ENCODE measurements around the gene LSM12.

Gene LSM12

GRCh38 chr17:44081681-44082080, 15.2 kb upstream of the LSM12 start:
- Histone ChIP-seq H3K36me3 (ENCODE audit: control insufficient read depth, insufficient read depth, low read length) (peaks cover 43% of the 10 kb centered on the region), H3K4me3 (replicated peaks; ENCODE audit: low read depth, low read length) (no peak overlapping the region), H3K27me3 (replicated peaks; ENCODE audit: control insufficient read depth, insufficient read depth, low read length) (no peaks in the 10 kb centered on the region)
- TF ChIP-seq CTCF (IDR thresholded peaks at IDR 0.05; ENCODE audit: insufficient read depth, low read length, poor library complexity, severe bottlenecking) = no peak
- DNase-seq (ENCODE audit: extremely low read depth, insufficient read length) = no peak

- no peak for DNase-seq (ENCODE audit: extremely low read depth, insufficient read length)
- TF ChIP-seq CTCF (IDR thresholded peaks at IDR 0.05; ENCODE audit: insufficient read depth, low read length, poor library complexity, severe bottlenecking) = no peak
- H3K4me3 ChIP-seq (replicated peaks; ENCODE audit: low read depth, low read length) = no peak overlapping the region
- H3K27me3 ChIP-seq (replicated peaks; ENCODE audit: control insufficient read depth, insufficient read depth, low read length) = no peaks in the 10 kb centered on the region
- peaks cover 46% of the 10 kb centered on the region for H3K36me3 ChIP-seq (ENCODE audit: control insufficient read depth, insufficient read depth, low read length)
Measured at GRCh38 chr17:44079877-44080821, 13.7 kb upstream of the LSM12 start.

GRCh38 chr17:44078412-44078811, 11.9 kb upstream of the LSM12 start:
- peaks cover 51% of the 10 kb centered on the region for H3K36me3 ChIP-seq (ENCODE audit: control insufficient read depth, insufficient read depth, low read length)
- no peak for TF ChIP-seq CTCF (IDR thresholded peaks at IDR 0.05; ENCODE audit: insufficient read depth, low read length, poor library complexity, severe bottlenecking)
- H3K4me3 ChIP-seq (replicated peaks; ENCODE audit: low read depth, low read length) = no peak overlapping the region
- H3K27me3 ChIP-seq (replicated peaks; ENCODE audit: control insufficient read depth, insufficient read depth, low read length) = no peaks in the 10 kb centered on the region
- DNase-seq (ENCODE audit: extremely low read depth, insufficient read length) = no peak

GRCh38 chr17:44077595-44077909, 11.1 kb upstream of the LSM12 start:
- no peak for TF ChIP-seq CTCF (IDR thresholded peaks at IDR 0.05; ENCODE audit: insufficient read depth, low read length, poor library complexity, severe bottlenecking)
- Histone ChIP-seq H3K36me3 (ENCODE audit: control insufficient read depth, insufficient read depth, low read length) (peaks cover 47% of the 10 kb centered on the region), H3K27me3 (replicated peaks; ENCODE audit: control insufficient read depth, insufficient read depth, low read length) (no peaks in the 10 kb centered on the region), H3K4me3 (replicated peaks; ENCODE audit: low read depth, low read length) (no peak overlapping the region)
- DNase-seq (ENCODE audit: extremely low read depth, insufficient read length) = no peak

GRCh38 chr17:44076716-44077594, 10.5 kb upstream of the LSM12 start:
- no peak for TF ChIP-seq CTCF (IDR thresholded peaks at IDR 0.05; ENCODE audit: insufficient read depth, low read length, poor library complexity, severe bottlenecking)
- H3K36me3 ChIP-seq (ENCODE audit: control insufficient read depth, insufficient read depth, low read length) = peaks cover 42% of the 10 kb centered on the region

More at GRCh38 chr17:44076716-44077594, 10.5 kb upstream of the LSM12 start:
- no peak for DNase-seq (ENCODE audit: extremely low read depth, insufficient read length)
- no peak overlapping the region for H3K4me3 ChIP-seq (replicated peaks; ENCODE audit: low read depth, low read length)
- H3K27me3 ChIP-seq (replicated peaks; ENCODE audit: control insufficient read depth, insufficient read depth, low read length) = no peaks in the 10 kb centered on the region

All from GM06990 (cell line).